CD4-positive, alpha-beta T cell treated with Interleukin-17A for 4 hours (primary cell): Measurements from ENCODE around the gene XRCC5.

ENCODE experiments used
- DNase-seq: peaks from one replicate; pipeline ENCODE4 v3.0.0-alpha.2; 2020; ENCODE audit warnings: mixed read lengths

Gene XRCC5

DNA sequence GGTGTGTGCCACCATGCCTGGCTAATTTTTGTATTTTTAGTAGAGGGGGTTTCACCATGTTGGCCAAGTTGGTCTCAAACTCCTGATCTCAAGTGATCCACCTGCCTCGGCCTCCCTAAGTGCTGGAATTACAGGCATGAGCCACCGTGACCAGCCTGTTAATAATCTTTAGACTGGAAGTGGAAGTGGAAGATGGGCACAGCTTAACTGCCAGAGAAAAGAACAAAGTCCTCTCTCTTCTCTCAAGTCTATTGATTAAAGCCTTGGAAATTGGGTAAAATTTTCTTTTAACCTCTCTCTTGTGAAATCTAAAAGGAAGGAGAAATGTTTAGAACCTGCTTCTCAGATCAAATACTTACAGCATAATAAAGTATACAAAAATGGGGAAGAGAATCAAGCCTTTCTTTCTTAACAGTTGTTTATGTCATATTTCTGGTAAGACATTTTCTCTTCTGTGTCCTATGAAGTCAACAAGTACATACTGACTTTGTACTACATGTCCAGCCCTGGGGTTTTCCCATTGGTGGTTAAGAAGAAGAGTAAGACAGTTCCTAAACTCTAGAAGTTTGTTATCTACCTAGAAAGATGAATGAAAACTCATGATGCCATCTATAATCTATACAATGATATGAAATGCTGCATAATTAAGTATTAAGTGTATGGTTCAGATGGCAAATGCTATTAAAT is 22.8 kb upstream of the XRCC5 start:
- DNase-seq: no peak

DNA sequence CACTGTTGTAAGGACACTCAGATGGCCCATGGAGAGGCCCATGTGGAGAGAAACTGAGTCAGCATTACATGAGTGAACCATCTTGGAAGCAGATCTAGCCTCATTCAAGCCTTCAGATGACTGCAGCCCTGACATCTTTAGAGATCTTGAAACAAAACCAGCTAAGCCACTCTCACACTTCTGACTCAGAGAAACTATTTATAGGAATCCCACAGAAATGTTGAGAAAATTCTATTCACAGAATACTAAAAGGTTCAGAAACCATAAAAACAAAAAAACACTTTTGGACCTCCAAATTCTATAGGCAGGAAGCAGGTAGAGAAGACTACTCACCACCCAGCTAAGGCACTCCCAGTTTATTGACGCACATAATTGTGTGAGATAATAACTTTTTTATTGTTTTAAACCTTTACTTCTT is 18.8 kb upstream of the XRCC5 start:
- no peak for DNase-seq

DNA sequence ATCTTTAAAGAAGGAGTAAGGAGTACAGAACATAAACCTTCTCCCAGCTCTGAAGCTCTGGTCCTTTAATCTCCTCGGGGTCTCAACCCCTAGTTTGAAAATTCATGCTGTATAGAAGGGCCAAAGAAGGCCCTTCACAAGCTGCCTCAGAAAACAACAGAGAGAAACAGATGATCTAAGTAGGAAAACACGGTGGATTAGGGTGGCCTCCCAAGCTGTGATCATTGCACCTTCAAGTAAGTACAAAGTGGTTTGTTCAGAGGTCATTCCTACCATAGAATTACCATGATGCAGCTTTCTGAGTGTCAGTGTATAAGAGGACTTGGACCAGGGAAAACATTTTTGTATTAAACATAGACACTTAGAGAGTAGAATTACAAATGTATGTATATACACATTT is 16.5 kb upstream of the XRCC5 start:
- no peak for DNase-seq

DNA sequence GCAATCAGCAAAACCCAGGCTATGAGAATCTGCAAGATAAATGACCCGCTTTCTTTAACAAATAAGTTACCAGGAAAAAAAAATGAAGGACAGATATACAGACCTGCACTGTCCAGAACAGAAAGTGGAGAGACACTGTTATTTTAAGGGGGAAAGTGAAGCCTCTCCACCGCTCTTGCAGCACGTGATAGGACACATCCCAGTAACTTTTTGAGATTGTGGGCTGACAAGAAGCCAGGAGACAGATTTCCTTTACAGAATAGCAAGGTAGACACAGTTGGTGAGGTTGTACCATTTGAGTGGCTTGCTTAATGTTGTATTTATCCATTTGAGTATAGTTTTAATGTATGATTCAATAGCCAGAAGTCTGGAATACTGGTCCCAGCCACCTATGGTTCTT is 14.4 kb upstream of the XRCC5 start:
- DNase-seq: no peak

DNA sequence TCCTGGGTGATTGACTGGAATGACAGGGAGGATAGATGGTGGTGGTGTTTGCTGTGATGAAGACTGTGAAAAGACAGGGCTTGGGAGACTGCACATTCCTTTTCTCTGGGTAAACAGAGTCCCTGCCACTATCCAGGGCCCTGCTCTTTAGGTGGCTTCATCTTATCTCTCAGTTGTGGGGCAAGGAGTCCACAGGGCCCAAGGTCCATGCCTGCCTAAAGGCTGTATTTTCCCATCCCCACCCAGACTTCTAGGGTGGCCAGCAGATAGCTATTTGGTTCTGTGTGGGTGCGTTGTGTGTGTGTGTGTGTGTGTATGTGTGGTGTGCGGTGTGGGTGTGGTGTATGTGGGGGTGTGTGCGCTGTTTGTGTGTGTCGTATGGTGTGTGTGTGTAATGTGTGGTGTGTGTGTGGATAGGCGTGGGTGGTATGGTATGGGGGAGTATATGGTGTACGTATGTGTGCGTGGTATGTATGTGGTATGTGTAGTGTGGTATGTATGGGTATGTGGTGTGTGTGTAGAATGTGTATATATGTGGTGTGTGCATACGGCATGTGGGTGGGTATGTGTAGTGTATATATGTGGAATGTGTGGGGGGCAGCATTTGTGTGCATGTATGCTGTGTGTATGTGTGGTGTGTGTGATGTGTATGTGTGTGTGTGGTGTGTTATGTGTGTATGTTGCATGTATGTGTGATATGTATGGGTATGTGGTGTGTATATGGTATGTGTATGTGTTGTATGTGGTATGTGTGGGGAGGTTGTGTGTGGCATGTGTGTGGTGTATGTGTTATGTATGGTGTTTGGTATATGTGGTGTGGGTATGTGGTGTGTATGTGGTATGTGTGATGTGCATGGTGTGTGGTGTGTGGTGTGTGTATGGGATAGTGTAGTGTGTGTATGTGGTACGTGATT is 10.5 kb upstream of the XRCC5 start:
- DNase-seq: no peak

DNA sequence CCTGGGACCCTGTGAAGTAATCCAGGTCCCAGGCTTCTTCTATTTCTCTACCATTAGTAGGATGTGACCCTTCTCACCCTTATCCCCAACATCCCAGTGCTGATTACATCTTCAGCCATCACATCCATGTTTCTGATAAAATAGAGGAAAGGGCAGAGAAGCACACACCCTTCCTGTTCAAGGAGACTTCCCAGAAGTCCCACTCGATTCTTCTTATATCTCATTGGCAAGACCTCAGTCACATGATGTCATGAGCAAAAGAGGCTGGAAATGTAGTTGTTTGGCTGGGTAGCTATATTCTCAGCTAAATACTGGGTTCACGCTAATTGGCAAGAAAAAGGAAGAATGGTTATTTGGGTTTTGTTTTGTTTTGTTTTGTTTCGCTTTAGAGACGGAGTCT is 8.0 kb upstream of the XRCC5 start:
- DNase-seq: no peak

DNA sequence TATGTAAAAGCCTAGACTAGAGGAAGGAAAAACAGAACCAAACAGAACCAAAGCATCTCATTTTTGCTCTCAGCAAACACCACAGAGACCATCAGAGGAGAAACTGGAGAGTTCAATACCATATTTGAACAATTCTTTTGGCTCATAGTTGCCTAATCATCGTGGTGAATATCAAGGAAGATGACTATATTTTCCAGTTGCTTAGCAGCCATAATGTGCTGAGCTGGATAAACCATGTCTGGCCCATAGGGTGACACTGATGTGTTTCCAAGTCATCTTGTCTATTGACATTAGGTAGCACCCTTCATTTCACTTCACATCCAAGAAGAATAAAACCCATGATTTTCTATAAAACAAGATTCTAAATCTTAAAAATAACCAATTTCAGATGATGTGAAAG is 5.9 kb upstream of the XRCC5 start:
- DNase-seq: no peak

DNA sequence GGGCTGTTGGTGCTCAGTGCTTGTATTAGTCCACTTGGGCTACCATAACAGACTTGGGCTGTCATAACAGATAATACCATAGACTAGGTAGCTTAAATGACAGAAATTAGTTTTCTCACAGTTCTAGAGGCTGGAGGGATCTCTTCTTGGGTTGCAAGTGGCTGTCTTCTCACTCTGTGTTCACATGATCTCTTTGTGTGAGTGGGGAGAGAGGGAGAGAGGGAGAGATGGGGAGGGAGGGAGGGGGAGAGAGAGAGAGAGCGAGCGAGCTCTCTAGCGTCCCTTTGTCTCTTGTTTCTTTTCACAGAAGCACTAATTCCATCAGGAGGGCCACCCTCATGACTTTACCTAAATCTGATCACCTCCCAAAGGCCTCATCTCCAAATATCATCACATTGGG is 4.5 kb upstream of the XRCC5 start:
- no peak for DNase-seq

DNA sequence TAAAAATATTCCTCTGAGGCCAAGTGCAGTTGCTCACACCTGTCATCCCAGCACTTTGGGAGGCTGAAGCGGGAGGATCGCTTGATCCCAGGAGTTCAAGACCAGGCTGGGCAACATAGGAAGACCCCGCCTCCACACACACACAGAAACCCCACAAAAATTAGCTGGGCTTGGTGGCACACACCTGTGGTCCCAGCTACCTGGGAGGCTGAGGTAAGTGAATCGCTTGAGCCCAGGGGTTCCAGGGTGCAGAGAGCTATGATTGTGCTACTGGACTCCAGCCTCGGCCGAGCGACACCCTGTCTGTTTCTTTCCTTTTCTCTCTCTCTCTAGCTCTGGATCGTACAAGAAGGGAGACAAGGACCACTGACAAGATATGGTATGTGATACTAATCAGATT is 1.8 kb upstream of the XRCC5 start:
- DNase-seq: no peak

DNA sequence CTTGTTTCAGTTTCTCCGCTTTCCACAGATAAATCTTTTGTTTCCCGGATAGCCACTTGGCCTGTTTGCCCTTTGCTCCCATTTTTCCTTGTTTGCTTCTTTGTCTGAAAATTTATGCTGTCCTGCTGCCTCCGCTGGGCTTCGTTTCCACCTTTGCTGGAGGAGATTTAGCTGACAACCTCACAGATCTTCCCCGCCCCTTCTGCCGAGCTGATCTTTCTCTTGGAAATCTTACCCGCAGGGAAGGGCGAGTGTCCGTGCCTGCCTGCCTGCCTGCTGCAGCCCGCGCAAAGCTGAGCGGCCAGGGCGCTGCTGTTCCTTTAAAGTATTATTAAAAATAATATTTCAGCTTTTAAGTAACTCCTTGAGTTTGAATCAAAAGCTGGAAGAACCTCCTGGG is 1.4 kb upstream of the XRCC5 start:
- DNase-seq: no peak

DNA sequence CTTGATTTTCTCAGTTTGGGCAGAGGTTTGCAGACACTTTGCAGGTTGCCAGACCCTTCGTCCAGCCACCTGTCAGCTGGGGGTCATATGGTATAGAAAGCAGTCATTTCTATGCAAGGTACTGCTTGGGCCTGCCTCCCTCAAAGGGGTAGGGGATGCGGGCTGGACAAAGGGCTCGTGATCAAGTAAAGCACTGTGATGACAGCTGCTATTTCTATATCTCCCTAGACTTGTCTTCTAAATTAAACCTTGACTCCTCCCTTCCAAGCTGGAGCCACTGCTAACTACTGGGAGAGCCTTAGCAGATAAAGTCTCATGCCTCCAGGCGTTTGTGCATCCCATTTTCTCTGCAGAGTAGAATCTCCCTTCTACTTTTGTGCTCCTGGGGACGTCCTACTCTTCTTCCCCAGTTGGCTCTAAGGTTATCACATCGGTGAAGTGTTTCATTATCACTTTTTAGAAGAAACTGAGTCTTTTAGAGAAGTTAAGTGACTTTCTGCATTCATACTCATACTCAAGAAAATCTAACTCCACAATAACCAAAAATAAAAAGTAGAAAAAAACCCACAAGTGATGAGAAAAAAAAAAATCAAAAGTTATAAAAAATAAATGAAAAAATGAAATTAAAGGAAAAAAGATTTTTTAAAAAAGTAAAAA is 710 bp upstream of the XRCC5 start:
- no peak for DNase-seq

DNA sequence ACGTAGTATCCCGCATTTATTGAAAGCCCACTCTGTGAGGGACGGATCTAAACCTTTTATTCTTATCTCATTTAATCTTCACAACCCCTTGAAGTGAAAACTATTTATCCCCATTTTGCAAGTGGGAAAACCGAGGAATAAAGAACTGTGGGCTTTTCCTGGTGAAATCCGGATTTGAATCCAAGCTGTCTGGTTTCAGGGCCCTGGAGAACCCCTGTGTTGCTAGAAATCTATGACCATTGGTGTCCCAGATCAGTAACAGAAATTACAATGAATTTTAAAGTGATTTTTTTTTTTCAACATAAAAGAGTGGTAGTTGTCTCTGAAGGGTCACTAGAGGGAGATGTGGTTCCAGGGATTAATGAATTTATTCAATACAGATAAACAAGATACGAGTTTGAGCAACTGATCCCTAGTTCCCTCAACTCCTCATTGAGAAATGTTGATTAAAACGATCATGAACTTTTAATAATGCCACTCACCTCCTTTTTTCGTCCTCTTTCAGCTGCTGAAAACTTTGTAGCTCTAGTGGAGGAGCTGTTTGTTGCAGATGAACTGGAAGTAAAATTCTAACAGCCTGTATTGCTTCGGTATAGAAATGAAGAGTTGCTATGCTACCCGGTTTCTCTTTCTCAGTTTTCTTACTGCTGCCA is 940 bp downstream of the XRCC5 start:
- DNase-seq: no peak

DNA sequence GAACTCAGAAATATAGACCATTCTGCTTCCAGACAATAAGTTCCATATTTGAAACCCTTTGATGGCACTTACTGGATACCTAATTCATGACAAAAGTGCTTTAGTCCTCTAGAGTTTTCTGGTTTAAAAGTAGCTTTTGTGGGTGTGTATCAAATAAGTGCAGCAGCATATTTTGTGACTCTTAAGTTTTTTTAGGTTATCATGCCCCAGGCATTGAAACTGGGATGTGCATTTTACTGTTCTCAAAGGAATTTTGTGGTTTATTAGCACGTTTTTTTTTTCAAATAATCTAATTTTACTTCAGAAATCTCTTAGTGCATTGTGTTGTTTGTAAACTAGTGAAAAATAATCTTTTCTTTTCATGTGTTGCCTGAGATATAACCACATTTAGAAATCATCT is 1.5 kb downstream of the XRCC5 start:
- no peak for DNase-seq

DNA sequence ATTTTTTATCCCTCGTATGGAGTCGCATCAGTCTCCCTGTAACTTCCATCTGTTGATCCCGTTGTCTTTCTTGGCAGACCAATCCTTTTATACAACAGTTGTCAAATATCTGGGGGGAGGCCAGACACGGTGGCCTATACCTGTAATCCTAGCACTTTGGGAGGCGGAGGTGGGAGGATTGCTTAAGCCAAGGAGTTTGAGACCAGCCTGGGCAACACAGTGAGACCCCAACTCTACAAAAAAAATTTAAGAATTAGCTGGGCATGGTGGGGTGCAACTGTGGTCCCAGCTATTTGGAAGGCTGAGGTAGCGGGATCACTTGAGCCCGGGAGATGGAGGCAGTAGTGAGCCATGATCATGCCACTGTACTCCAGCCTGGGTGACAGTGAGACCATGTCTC is 2.0 kb downstream of the XRCC5 start:
- DNase-seq: no peak

DNA sequence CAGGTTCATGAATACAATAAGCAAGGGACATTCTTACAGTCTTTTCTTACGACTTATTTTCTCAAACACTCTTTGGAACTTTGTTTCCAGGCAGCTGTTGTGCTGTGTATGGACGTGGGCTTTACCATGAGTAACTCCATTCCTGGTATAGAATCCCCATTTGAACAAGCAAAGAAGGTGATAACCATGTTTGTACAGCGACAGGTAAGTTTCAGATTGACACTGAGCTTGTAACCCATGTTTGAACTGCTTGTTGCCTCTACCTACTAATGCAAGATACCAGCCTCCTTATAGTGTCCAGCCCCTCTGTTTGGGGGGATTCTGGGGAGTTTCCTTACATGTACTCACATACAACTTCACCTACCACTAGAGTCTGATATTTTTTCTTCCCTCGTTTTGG is 3.8 kb downstream of the XRCC5 start:
- no peak for DNase-seq

DNA sequence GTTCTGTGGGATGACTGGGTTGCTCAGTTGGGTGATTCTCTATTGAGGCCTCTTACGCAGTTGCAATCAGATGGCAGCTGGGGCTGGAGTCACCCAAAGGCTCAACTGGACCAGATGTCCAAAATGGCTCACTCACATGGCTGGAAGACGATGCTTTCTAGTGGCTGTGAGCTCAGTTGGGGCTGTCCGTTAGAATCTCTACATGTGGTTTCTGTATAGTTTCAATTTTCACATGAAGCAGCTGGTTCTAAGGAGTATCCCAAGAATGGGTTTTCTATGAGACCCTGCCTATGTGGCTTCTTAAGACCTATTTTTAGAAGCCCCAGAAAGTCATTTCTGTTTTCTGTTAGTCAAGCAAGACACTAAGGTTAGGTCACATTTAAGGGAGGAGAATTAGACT is 4.4 kb downstream of the XRCC5 start:
- DNase-seq: no peak

DNA sequence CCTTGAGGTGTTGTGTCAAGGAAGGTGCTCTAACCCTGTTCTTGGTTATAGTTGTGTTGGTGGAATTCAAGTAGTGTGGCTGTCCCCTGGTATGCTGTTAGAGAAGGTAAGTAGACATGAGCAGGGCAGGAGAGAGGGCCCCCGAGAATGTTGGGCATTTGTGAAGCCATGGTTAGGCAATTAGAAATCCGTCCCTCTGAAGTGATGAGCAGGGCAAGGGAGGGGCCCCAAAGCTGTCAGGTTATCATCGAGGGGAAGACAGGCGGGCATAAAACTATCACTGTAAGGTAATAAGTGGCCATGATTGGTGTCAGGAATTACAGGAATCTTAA is 5.2 kb downstream of the XRCC5 start:
- no peak for DNase-seq

DNA sequence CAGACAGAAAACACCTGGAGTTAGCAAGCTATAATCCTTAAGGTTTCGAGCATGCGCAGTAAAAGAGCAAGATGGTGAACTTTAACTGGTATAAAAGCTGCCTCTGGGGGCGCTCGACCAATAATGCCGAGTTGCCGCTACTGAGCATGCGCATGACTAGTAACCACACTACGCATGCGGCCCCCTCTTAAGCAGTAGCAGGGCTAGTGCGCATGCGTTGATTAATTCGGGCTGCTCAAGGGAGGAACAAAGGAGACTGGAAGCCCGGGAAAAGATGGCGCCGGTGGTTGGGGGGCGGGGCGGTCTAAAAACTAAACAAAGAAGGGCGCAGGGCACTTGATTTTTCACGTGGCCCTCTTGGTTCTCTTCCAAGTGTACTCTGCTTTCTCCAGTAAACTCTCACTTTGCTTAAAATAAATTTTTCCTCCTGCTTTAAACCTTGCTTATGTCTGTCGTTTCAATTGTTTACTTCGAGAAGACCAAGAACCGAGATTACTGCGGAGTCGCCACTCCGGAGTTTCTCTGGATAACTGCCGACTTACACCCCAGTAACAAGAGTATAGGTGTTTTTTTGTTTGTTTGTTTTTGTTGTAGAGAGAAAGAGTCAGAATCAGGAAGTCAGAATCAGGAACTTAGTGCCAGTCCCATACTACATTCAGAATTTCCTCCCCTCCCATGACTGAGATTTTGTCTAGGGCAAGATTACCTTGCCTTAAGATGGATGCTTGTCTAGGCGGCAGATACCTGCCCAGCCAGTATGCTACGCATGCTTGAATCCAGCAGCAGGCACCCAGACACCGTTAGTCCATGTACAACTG is 5.8 kb downstream of the XRCC5 start:
- peak; percentile 97 for DNase-seq

DNA sequence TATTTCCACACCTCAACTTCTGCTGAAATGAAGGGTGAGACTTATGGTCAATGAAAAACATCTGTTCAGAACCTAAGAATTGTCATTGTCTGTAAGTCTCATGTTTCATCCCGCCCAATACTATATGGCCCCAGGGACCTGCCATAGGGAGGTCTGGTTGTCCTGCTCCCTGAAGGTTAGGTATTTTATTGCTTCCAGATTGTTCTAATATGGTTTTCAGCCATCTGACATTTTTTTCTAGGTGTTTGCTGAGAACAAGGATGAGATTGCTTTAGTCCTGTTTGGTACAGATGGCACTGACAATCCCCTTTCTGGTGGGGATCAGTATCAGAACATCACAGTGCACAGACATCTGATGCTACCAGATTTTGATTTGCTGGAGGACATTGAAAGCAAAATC is 7.3 kb downstream of the XRCC5 start:
- no peak for DNase-seq

DNA sequence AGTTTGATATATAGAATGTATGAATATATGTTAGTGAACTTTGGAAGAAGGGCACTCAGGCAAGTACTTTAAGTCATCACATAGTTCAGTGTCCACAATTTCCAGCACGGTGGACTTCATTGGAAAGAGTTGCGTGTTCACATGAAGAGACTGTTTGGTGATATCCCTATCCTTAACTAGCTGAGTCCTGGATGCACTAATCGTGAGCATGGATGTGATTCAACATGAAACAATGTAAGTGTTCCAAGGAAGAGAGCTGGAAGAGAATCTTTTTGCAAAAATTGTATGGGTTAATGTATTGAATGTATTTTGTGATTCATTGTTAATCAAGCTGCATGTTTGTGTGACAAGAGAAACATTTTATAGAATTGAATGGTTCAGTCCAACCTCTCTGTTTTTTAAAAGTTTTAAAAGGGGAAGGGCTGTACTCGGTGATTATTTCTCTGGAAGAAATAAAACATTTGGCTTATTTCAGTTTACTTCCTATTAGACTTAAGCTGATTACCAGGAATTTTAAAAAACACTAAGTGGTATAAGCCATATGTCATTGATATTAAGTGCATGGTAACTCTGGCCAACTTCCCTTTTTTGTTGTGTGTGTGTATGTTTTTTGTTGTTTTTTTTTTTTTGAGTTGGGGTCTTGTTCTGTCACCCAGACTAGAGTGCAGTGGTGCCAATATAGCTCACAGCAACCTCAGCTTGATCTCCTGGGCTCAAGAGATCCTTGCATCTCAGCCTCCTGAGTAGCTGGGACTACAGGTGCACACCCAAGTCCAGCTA is 8.6 kb downstream of the XRCC5 start:
- no peak for DNase-seq

DNA sequence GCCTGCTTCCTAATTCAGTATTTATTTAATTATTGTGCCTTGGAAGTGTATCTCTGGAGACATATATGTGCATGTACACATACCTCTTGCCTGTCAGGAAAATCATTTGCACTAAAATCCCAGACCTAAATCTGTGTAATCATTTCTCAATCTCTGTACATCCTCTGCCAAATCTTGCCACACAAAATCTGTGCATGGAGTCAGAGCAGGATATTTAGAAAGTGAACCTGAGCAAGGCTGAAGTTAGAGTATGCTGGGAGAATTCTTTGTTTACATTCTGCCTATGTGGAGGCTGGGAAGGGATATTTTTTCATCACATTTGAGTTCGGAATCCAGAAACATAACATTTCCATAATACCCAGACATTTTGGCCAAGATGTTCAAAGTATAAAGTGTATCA is 9.3 kb downstream of the XRCC5 start:
- no peak for DNase-seq

DNA sequence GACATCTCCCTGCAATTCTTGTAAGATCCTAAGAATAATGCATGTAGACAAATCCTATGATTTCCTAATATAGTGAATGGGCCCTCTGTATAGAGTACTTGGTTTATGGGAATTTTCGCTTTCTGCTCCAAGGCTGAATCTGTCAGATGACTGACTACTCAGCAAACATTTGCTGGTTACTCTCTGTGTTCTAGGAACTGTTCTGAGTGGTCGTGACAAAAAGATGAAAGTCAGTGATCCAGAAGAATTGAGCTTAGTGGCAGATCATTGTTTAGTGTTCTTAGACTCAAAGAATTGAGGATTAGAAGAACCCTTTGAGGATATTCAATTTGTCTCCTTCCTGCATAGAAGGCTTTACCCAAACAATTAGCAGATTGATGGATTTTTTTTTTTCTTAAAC is 10.0 kb downstream of the XRCC5 start:
- no peak for DNase-seq
